Trophoblast cell (in vitro differentiated cells and primary cell): Measurements from ENCODE around the gene FAM81B.
"Not testable (repeated sequence)": the region's sequence is repeated elsewhere in the genome, so short reads cannot be mapped to it uniquely, and the experiment has no call there.

Source experiments
- DNase-seq, 2 donors: peaks; one replicate each; pipeline ENCODE4 v3.0.0-alpha.2; 2016
- H2AFZ ChIP-seq: 2 replicates; pipeline ENCODE4 v1.6.1; 2013; ENCODE audit warnings: low read length, moderate library complexity, mild to moderate bottlenecking; ENCODE audit not compliant: insufficient read depth, poor library complexity
- H2AK5ac ChIP-seq: 2 replicates; pipeline ENCODE4 v1.6.1; 2013; ENCODE audit warnings: mild to moderate bottlenecking, low read length
- H2BK120ac ChIP-seq: 2 replicates; pipeline ENCODE4 v1.6.1; 2013; ENCODE audit warnings: low read length, mild to moderate bottlenecking, moderate library complexity; ENCODE audit not compliant: insufficient read depth, poor library complexity
- H2BK12ac ChIP-seq: 2 replicates; pipeline ENCODE4 v1.6.1; 2013; ENCODE audit warnings: mild to moderate bottlenecking, low read length, moderate library complexity
- H2BK5ac ChIP-seq: 2 replicates; pipeline ENCODE4 v1.6.1; 2013; ENCODE audit warnings: low read length, low read depth, moderate library complexity, mild to moderate bottlenecking; ENCODE audit not compliant: poor library complexity
- H3K14ac ChIP-seq: 2 replicates; pipeline ENCODE4 v1.6.1; 2013; ENCODE audit warnings: mild to moderate bottlenecking, low read length
- H3K18ac ChIP-seq: 2 replicates; pipeline ENCODE4 v1.6.1; 2013; ENCODE audit warnings: mild to moderate bottlenecking, low read length
- H3K23ac ChIP-seq: 2 replicates; pipeline ENCODE4 v1.6.1; 2013; ENCODE audit warnings: low read length
- H3K27ac ChIP-seq: 2 replicates; pipeline ENCODE4 v1.5.1; 2013; ENCODE audit warnings: low read depth, mild to moderate bottlenecking, inconsistent platforms, low read length, moderate library complexity
- H3K27me3 ChIP-seq: 2 replicates; pipeline ENCODE4 v1.6.1; 2013; ENCODE audit warnings: inconsistent platforms, mild to moderate bottlenecking, low read length, moderate library complexity; ENCODE audit not compliant: insufficient read depth
- H3K36me3 ChIP-seq, 2 experiments: 1 replicate in 1 of 2; 2 replicates in 1 of 2; pipeline ENCODE4 v1.6.1; 2013; ENCODE audit warnings: low read length in 2 of 2, mild to moderate bottlenecking in 2 of 2, moderate library complexity in 1 of 2; ENCODE audit not compliant: insufficient read depth in 2 of 2, control insufficient read depth in 1 of 2
- H3K4ac ChIP-seq: 2 replicates; pipeline ENCODE4 v1.6.1; 2013; ENCODE audit warnings: low read depth, mild to moderate bottlenecking, low read length, moderate library complexity
- H3K4me1 ChIP-seq, 2 experiments: 1 replicate in 1 of 2; 2 replicates in 1 of 2; pipeline ENCODE4 v1.6.1; 2013; ENCODE audit warnings: low read length in 2 of 2, mild to moderate bottlenecking in 2 of 2, moderate library complexity in 1 of 2; ENCODE audit not compliant: insufficient read depth in 2 of 2, control insufficient read depth in 1 of 2
- H3K4me2 ChIP-seq: 2 replicates; pipeline ENCODE4 v1.6.1; 2013; ENCODE audit warnings: inconsistent platforms, mild to moderate bottlenecking, low read length, moderate library complexity
- H3K4me3 ChIP-seq: 2 replicates; pipeline ENCODE4 v1.5.1; 2013; ENCODE audit warnings: mild to moderate bottlenecking, low read depth, low read length, inconsistent platforms
- H3K79me1 ChIP-seq: one replicate; pipeline ENCODE4 v1.6.1; 2013; ENCODE audit warnings: low read length
- H3K79me2 ChIP-seq: 2 replicates; pipeline ENCODE4 v1.6.1; 2013; ENCODE audit warnings: low read length, mild to moderate bottlenecking; ENCODE audit not compliant: control insufficient read depth, insufficient read depth, poor library complexity
- H3K9ac ChIP-seq: 2 replicates; pipeline ENCODE4 v1.6.1; 2013; ENCODE audit warnings: mild to moderate bottlenecking, low read length
- H3K9me3 ChIP-seq: 2 replicates; pipeline ENCODE4 v1.6.1; 2013; ENCODE audit warnings: low read depth, mild to moderate bottlenecking, control low read depth, inconsistent platforms, low read length; ENCODE audit not compliant: insufficient read depth
- H4K12ac ChIP-seq: 2 replicates; pipeline ENCODE4 v1.6.1; 2013; ENCODE audit warnings: low read depth, mild to moderate bottlenecking, low read length, moderate library complexity
- H4K8ac ChIP-seq: 2 replicates; pipeline ENCODE4 v1.6.1; 2013; ENCODE audit warnings: low read depth, mild to moderate bottlenecking, low read length, moderate library complexity
- H4K91ac ChIP-seq: one replicate; pipeline ENCODE4 v1.6.1; 2013; ENCODE audit warnings: low read depth, mild to moderate bottlenecking, low read length, moderate library complexity
- WGBS: extraction: QIAGEN DNeasy Blood & Tissue Kit; methylation state at CpG from one replicate; pipeline ENCODE4 v1.1.7; 2013; ENCODE audit warnings: missing lambda C conversion rate; ENCODE audit not compliant: insufficient read length, insufficient coverage; ENCODE audit errors: extremely low coverage; 5-methylcytosine and 5-hydroxymethylcytosine counted together

Gene FAM81B

DNA sequence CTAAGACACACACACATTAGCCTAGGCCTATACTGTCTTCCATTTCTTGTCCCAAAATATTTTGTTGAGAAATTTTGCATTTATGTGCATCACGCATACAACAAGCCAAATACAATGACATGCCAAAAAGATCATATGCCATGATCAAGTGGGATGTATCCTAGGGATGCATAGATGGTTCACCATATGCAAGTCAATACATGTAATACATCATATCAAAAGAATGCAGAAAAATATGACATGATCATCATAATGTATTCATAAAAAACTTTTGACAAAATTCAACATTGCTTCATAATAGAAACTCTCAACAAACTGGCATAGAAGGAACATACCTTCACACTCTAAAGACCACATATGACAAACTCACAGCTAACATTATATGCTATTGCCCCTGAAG is 5.8 kb upstream of the FAM81B start:
- no peak overlapping the region for H2AFZ ChIP-seq
- no peak overlapping the region for H4K12ac ChIP-seq
- WGBS, result no CpG with 5 or more reads among the region's 1 CpG
- H3K79me1 ChIP-seq, result no peaks in the 10 kb centered on the region
- no peak for DNase-seq
- H3K14ac ChIP-seq, result no peak overlapping the region
- H3K36me3 ChIP-seq, result no peaks in the 10 kb centered on the region
- H4K91ac ChIP-seq, result no peak overlapping the region
- no peak overlapping the region for H2BK12ac ChIP-seq
- H3K9me3 ChIP-seq, result peaks cover 4% of the 10 kb centered on the region
- H3K18ac ChIP-seq, result no peak overlapping the region
- no peak overlapping the region for H3K4ac ChIP-seq
- H3K79me2 ChIP-seq, result no peaks in the 10 kb centered on the region
- H3K9ac ChIP-seq, result no peak overlapping the region
- no peak overlapping the region for H3K4me3 ChIP-seq
- H2AK5ac ChIP-seq, result no peak overlapping the region
- no peak overlapping the region for H3K23ac ChIP-seq
- H3K4me2 ChIP-seq, result no peak overlapping the region
- no peak overlapping the region for H3K27ac ChIP-seq
- H3K27me3 ChIP-seq, result no peaks in the 10 kb centered on the region
- no peak overlapping the region for H2BK5ac ChIP-seq
- no peaks in the 10 kb centered on the region for H3K4me1 ChIP-seq
- H2BK120ac ChIP-seq, result no peak overlapping the region
- H4K8ac ChIP-seq, result no peak overlapping the region

DNA sequence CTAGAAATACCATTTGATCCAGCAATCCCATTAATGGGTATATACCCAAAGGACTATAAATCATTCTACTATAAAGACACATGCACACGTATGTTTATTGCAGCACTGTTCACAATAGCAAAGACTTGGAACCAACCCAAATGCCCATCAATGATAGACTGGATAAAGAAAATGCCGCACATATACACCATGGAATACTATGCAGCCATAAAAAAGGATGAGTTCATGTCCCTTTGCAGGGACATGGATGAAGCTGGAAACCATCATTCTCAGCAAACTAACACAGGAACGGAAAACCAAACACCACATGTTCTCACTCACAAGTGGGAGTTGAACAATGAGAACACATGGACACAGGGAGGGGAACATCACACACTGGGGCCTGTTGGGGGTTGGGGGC is 799 bp downstream of the FAM81B start:
- H4K12ac ChIP-seq, H3K79me2 ChIP-seq, H3K4me2 ChIP-seq, H4K8ac ChIP-seq, H3K27ac ChIP-seq, H3K4ac ChIP-seq, H4K91ac ChIP-seq, H2AK5ac ChIP-seq, H3K23ac ChIP-seq, H3K9ac ChIP-seq, H3K14ac ChIP-seq, H3K18ac ChIP-seq, H2BK120ac ChIP-seq, H3K4me1 ChIP-seq, H3K27me3 ChIP-seq, DNase-seq, H3K9me3 ChIP-seq, H3K4me3 ChIP-seq, H3K36me3 ChIP-seq, H2BK5ac ChIP-seq, H2AFZ ChIP-seq, H3K79me1 ChIP-seq, H2BK12ac ChIP-seq: not testable (repeated sequence)
- whole genome bisulfite sequencing, result no CpG with 5 or more reads among the region's 3 CpGs

DNA sequence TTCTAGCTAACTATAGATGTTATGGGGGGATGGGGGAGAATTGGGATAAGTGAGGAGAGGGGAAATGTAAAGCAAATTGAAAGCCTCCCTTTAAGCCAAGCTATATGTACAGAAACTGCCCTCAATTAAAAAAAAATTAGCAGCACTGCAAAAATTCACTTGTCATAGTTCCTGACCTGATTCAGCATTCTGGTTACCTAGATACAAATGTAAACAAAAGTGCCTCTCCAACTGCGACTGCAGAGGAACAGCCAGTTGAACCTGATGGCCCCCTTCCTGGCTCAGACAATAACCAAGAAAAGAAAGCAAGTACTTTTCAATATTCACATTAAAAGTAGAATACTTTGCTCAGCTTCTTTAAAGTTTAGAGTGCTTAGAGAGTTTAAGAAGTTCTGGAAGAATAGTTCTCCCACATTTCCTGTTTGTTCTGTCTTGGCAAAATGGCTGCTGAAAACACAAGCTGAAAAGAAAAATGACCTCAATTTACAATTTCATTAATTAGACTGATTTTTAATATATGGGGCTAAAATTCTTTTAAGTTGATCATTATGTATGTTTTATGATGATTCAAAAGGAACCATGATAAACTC is 1.5 kb downstream of the FAM81B start:
- no peak overlapping the region for H3K14ac ChIP-seq
- H3K27ac ChIP-seq, result no peak overlapping the region
- H3K9ac ChIP-seq, result no peak overlapping the region
- no peak overlapping the region for H4K8ac ChIP-seq
- no peak overlapping the region for H2AK5ac ChIP-seq
- H3K4me2 ChIP-seq, result no peak overlapping the region
- no peak overlapping the region for H4K12ac ChIP-seq
- H3K4me1 ChIP-seq, result no peaks in the 10 kb centered on the region
- H2BK5ac ChIP-seq, result no peak overlapping the region
- H3K18ac ChIP-seq, result no peak overlapping the region
- no peak overlapping the region for H4K91ac ChIP-seq
- H3K4ac ChIP-seq, result no peak overlapping the region
- DNase-seq, result peak; percentile 37 to 86
- H3K23ac ChIP-seq, result no peak overlapping the region
- no peaks in the 10 kb centered on the region for H3K9me3 ChIP-seq
- H3K79me2 ChIP-seq, result no peaks in the 10 kb centered on the region
- no peak overlapping the region for H2BK12ac ChIP-seq
- H3K79me1 ChIP-seq, result no peaks in the 10 kb centered on the region
- H2BK120ac ChIP-seq, result no peak overlapping the region
- H3K4me3 ChIP-seq, result no peak overlapping the region
- H3K36me3 ChIP-seq, result no peaks in the 10 kb centered on the region
- no peaks in the 10 kb centered on the region for H3K27me3 ChIP-seq
- no CpG with 5 or more reads among the region's 1 CpG for WGBS
- no peak overlapping the region for H2AFZ ChIP-seq

DNA sequence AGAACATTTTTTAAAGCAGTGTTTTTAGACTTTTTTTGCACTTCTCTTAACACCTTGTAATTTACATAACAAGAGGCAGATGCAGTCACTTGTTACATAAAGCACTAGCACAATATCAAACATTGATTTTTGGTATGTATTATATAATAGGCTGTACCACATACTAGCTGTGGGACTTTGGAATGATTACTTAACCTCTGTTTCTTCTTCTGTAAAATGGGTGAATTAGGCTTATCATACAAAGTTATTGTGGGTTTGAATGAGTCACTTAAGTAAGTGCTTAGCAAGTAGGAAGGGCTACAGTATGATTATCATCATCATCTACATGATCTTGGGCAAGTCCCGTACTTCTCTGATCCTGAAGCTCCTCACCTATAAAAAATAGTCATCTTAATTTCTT is 2.1 kb downstream of the FAM81B start:
- no peaks in the 10 kb centered on the region for H3K9me3 ChIP-seq
- no peak overlapping the region for H2BK5ac ChIP-seq
- no peaks in the 10 kb centered on the region for H3K36me3 ChIP-seq
- no peak for DNase-seq
- no peak overlapping the region for H2AFZ ChIP-seq
- H3K9ac ChIP-seq, result no peak overlapping the region
- H4K12ac ChIP-seq, result no peak overlapping the region
- H3K79me2 ChIP-seq, result no peaks in the 10 kb centered on the region
- no peak overlapping the region for H3K4ac ChIP-seq
- H3K79me1 ChIP-seq, result no peaks in the 10 kb centered on the region
- no peak overlapping the region for H3K23ac ChIP-seq
- no CpG with 5 or more reads among the region's 1 CpG for WGBS
- H3K27me3 ChIP-seq, result no peaks in the 10 kb centered on the region
- H4K91ac ChIP-seq, result no peak overlapping the region
- H3K4me2 ChIP-seq, result no peak overlapping the region
- H3K14ac ChIP-seq, result no peak overlapping the region
- H2AK5ac ChIP-seq, result no peak overlapping the region
- H3K18ac ChIP-seq, result no peak overlapping the region
- H3K27ac ChIP-seq, result no peak overlapping the region
- no peaks in the 10 kb centered on the region for H3K4me1 ChIP-seq
- no peak overlapping the region for H4K8ac ChIP-seq
- no peak overlapping the region for H2BK12ac ChIP-seq
- H3K4me3 ChIP-seq, result no peak overlapping the region
- no peak overlapping the region for H2BK120ac ChIP-seq
